Ectodermal cell (in vitro differentiated cells): Measurements from ENCODE around the gene DOCK8.

ENCODE experiments used
- H3K27ac ChIP-seq: 2 replicates; pipeline ENCODE4 v1.7.0; 2013; ENCODE audit warnings: mild to moderate bottlenecking, low read depth, low read length; ENCODE audit not compliant: insufficient read depth, poor library complexity, severe bottlenecking
- H3K27me3 ChIP-seq: 2 replicates; pipeline ENCODE4 v1.7.0; 2013; ENCODE audit warnings: mild to moderate bottlenecking, low read length; ENCODE audit not compliant: insufficient read depth, control insufficient read depth, poor library complexity, severe bottlenecking
- H3K36me3 ChIP-seq: one replicate; pipeline ENCODE4 v1.7.0; 2013; ENCODE audit warnings: low read length; ENCODE audit not compliant: control insufficient read depth, insufficient read depth
- H3K4me1 ChIP-seq: one replicate; pipeline ENCODE4 v1.7.0; 2013; ENCODE audit warnings: low read length; ENCODE audit not compliant: control insufficient read depth, insufficient read depth
- H3K4me3 ChIP-seq: 2 replicates; pipeline ENCODE4 v1.7.0; 2013; ENCODE audit warnings: low read depth, low read length, control low read depth; ENCODE audit not compliant: insufficient read depth
- H3K9me3 ChIP-seq: 2 replicates; pipeline ENCODE4 v1.7.0; 2013; ENCODE audit warnings: mild to moderate bottlenecking, low read length, moderate library complexity; ENCODE audit not compliant: control insufficient read depth
- WGBS, 2 experiments: methylation state at CpG; one replicate each; pipeline ENCODE4 v1.1.7; 2013; ENCODE audit warnings: missing lambda C conversion rate in 2 of 2; 5-methylcytosine and 5-hydroxymethylcytosine counted together

DOCK8 gene

GRCh38 chr9:304519-305185, 90.0 kb downstream of the DOCK8 start:
- Histone ChIP-seq H3K36me3 (no peaks in the 10 kb centered on the region), H3K27me3 (no peaks in the 10 kb centered on the region), H3K4me1 (no peaks in the 10 kb centered on the region), H3K27ac (no peak overlapping the region), H3K4me3 (no peak overlapping the region), H3K9me3 (no peaks in the 10 kb centered on the region)
- WGBS, 2 experiments, result 75 to 79% methylated on average over 10 of the region's 10 CpGs

- 88 to 92% methylated on average over 7 of the region's 7 CpGs for WGBS, 2 experiments
- H3K27me3 ChIP-seq, result no peaks in the 10 kb centered on the region
- no peaks in the 10 kb centered on the region for H3K4me1 ChIP-seq
- no peaks in the 10 kb centered on the region for H3K36me3 ChIP-seq
- no peak overlapping the region for H3K27ac ChIP-seq
- H3K9me3 ChIP-seq, result no peaks in the 10 kb centered on the region
- H3K4me3 ChIP-seq, result no peak overlapping the region
These were observed 92.2 kb downstream of the DOCK8 start for GRCh38 chr9:306907-307306.

- Histone ChIP-seq H3K27ac (no peak overlapping the region), H3K4me1 (peaks cover 4% of the 10 kb centered on the region), H3K4me3 (no peak overlapping the region), H3K27me3 (no peaks in the 10 kb centered on the region), H3K36me3 (no peaks in the 10 kb centered on the region), H3K9me3 (no peaks in the 10 kb centered on the region)
- WGBS, 2 experiments, result 90 to 93% methylated on average over 14 of the region's 14 CpGs
These were observed 97.2 kb downstream of the DOCK8 start for GRCh38 chr9:311841-312240.

GRCh38 chr9:312596-313320, 98.1 kb downstream of the DOCK8 start:
- Histone ChIP-seq H3K36me3 (no peaks in the 10 kb centered on the region), H3K27ac (no peak overlapping the region), H3K9me3 (no peaks in the 10 kb centered on the region), H3K4me3 (no peak overlapping the region), H3K27me3 (no peaks in the 10 kb centered on the region), H3K4me1 (peaks cover 4% of the 10 kb centered on the region)
- 77 to 78% methylated on average over 7 of the region's 7 CpGs for WGBS, 2 experiments

- Histone ChIP-seq H3K9me3 (no peaks in the 10 kb centered on the region), H3K27me3 (no peaks in the 10 kb centered on the region)
- WGBS, 2 experiments, result 86% methylated on average over 1 of the region's 2 CpGs
These were observed 101.8 kb downstream of the DOCK8 start for GRCh38 chr9:316382-316965.

GRCh38 chr9:318646-319045, 104.0 kb downstream of the DOCK8 start:
- 91% methylated on average over 4 of the region's 4 CpGs for WGBS, 2 experiments
- H3K4me3 ChIP-seq, result no peak overlapping the region
- H3K36me3 ChIP-seq, result no peaks in the 10 kb centered on the region
- H3K4me1 ChIP-seq, result no peaks in the 10 kb centered on the region
- H3K9me3 ChIP-seq, result no peaks in the 10 kb centered on the region
- no peak overlapping the region for H3K27ac ChIP-seq
- H3K27me3 ChIP-seq, result no peaks in the 10 kb centered on the region

More at GRCh38 chr9:316382-316965, 101.8 kb downstream of the DOCK8 start:
- no peaks in the 10 kb centered on the region for H3K36me3 ChIP-seq
- peaks cover 4% of the 10 kb centered on the region for H3K4me1 ChIP-seq
- H3K4me3 ChIP-seq, result no peak overlapping the region
- H3K27ac ChIP-seq, result no peak overlapping the region

- Histone ChIP-seq H3K4me3 (no peak overlapping the region), H3K27me3 (no peaks in the 10 kb centered on the region), H3K4me1 (no peaks in the 10 kb centered on the region), H3K27ac (no peak overlapping the region), H3K36me3 (no peaks in the 10 kb centered on the region), H3K9me3 (no peaks in the 10 kb centered on the region)
- WGBS, 2 experiments, result 100% methylated on average over 1 of the region's 1 CpG
These were observed 110.3 kb downstream of the DOCK8 start for GRCh38 chr9:324971-325370.

- H3K9me3 ChIP-seq, result no peaks in the 10 kb centered on the region
- no peak overlapping the region for H3K27ac ChIP-seq
- WGBS, 2 experiments, result 68 to 77% methylated on average over 2 of the region's 2 CpGs
- no peaks in the 10 kb centered on the region for H3K27me3 ChIP-seq
- no peaks in the 10 kb centered on the region for H3K4me1 ChIP-seq
- H3K4me3 ChIP-seq, result no peak overlapping the region
- H3K36me3 ChIP-seq, result no peaks in the 10 kb centered on the region
These were observed 112.0 kb downstream of the DOCK8 start for GRCh38 chr9:326667-327066.

GRCh38 chr9:328453-328852, 113.8 kb downstream of the DOCK8 start:
- 61 to 64% methylated on average over 3 of the region's 3 CpGs for WGBS, 2 experiments
- Histone ChIP-seq H3K9me3 (no peaks in the 10 kb centered on the region), H3K4me3 (no peak overlapping the region), H3K27ac (no peak overlapping the region), H3K4me1 (no peaks in the 10 kb centered on the region), H3K27me3 (no peaks in the 10 kb centered on the region), H3K36me3 (no peaks in the 10 kb centered on the region)

GRCh38 chr9:331197-331596, 116.5 kb downstream of the DOCK8 start:
- Histone ChIP-seq H3K4me3 (no peak overlapping the region), H3K9me3 (no peaks in the 10 kb centered on the region), H3K27me3 (no peaks in the 10 kb centered on the region), H3K4me1 (no peaks in the 10 kb centered on the region), H3K36me3 (no peaks in the 10 kb centered on the region), H3K27ac (no peak overlapping the region)
- WGBS, 2 experiments, result 24 to 26% methylated on average over 3 of the region's 3 CpGs
